C4-2B (cell line): ENCODE data around the gene RIMKLB.
"Not testable (repeated sequence)": the region's sequence is repeated elsewhere in the genome, so short reads cannot be mapped to it uniquely, and the experiment has no call there.

Source experiments
- H3K27ac ChIP-seq: fragments of 450-650 bp; 2 replicates; pipeline ENCODE4 v1.5.1; 2017
- ZFX ChIP-seq: fragments of 450-650 bp; IDR thresholded peaks from 2 replicates; pipeline ENCODE4 v1.6.1; 2017
- TF ChIP-seq, protein P1 (sequence below): fragments of 450-650 bp; conservative IDR thresholded peaks from 2 replicates; pipeline ENCODE4 v1.5.1; 2017; ENCODE audit warnings: mild to moderate bottlenecking

The RIMKLB gene

DNA sequence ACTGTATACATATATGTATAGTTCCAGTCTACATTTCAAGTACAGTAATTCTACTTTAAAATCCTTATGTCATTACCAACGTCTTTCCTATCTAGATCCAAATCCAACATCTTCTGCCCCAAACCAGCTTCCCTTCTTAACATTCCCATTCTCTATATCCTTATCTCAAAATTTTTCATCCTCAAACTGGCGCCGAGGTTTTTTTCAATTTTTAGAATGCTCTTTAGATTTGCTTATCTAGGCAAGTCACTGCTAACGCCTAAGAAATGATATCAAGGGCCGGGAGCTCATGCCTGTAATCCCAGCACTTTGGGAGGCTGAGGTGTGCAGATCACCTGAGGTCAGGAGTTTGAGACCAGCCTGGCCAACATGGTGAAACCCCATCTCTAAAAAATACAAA is 48.3 kb downstream of the RIMKLB start:
- H3K27ac ChIP-seq: no peak overlapping the region
- TF ChIP-seq, protein P1, sequence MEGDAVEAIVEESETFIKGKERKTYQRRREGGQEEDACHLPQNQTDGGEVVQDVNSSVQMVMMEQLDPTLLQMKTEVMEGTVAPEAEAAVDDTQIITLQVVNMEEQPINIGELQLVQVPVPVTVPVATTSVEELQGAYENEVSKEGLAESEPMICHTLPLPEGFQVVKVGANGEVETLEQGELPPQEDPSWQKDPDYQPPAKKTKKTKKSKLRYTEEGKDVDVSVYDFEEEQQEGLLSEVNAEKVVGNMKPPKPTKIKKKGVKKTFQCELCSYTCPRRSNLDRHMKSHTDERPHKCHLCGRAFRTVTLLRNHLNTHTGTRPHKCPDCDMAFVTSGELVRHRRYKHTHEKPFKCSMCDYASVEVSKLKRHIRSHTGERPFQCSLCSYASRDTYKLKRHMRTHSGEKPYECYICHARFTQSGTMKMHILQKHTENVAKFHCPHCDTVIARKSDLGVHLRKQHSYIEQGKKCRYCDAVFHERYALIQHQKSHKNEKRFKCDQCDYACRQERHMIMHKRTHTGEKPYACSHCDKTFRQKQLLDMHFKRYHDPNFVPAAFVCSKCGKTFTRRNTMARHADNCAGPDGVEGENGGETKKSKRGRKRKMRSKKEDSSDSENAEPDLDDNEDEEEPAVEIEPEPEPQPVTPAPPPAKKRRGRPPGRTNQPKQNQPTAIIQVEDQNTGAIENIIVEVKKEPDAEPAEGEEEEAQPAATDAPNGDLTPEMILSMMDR: no peak
- no peak for TF ChIP-seq ZFX

GRCh38 chr12:8760076-8760475 is 62.3 kb downstream of the RIMKLB start:
- not testable (repeated sequence) for H3K27ac ChIP-seq

DNA sequence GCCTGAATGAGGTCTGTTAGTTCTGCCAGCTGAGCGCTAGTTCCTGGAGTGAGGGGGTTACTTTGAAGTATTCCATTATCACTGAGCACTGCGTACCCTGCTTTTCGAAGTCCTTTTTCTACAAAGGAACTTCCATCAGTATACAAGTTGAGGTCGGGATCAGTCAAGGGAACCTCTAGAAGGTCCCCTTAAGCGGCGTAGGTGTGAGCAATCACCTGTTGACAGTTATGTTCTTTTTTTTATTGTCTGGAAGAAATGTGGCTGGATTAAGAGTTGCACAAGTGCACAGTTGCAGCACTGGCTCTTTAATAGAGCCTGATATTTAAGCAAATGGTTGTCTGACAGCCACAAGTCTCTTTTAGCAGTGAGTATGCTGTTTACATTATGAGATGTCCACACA is 64.9 kb downstream of the RIMKLB start:
- not testable (repeated sequence) for H3K27ac ChIP-seq

- H3K27ac ChIP-seq: not testable (repeated sequence)
These were observed 68.3 kb downstream of the RIMKLB start for GRCh38 chr12:8766121-8766520.

DNA sequence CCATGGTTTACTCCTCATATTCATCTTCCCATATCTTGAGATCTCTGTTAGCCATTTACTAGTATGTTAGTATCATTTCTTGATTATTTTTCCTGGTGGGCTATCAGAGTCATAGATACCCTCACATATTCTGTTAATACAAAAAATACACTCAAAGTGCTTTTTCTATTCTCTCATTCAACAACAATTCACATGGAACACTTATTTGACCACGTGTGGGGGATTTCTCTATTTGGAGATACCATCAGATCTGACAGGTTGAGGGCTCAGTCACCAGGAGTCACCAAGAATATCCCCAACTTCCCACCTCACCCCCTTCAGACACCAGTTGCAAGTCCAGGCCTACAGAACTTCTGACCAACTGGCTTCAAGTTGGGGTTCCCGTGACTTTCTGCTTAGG is 72.7 kb downstream of the RIMKLB start:
- H3K27ac ChIP-seq: no peak overlapping the region
- TF ChIP-seq, protein P1: no peak
- TF ChIP-seq ZFX: no peak

GRCh38 chr12:8771072-8771471 is 73.3 kb downstream of the RIMKLB start:
- H3K27ac ChIP-seq: no peak overlapping the region
- no peak for TF ChIP-seq ZFX
- TF ChIP-seq, protein P1: no peak

DNA sequence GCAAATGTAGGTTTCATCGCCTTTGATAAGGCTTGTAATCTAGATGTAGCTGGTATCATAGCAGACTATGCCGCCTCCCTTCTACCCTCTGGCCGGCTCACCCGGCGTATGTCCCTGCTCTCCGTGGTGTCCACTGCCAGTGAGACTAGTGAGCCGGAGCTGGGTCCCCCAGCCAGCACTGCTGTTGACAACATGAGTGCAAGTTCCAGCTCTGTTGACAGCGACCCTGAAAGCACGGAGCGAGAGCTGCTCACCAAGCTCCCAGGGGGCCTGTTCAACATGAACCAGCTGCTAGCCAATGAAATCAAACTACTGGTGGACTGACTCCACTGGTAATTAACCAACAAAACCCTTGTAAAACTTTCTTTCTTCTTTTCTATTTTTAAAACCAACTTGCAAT is 75.7 kb downstream of the RIMKLB start:
- H3K27ac ChIP-seq: no peak overlapping the region
- TF ChIP-seq ZFX: no peak

GRCh38 chr12:8779281-8779680 is 81.5 kb downstream of the RIMKLB start:
- TF ChIP-seq ZFX: no peak
- TF ChIP-seq, protein P1: no peak
- H3K27ac ChIP-seq: no peak overlapping the region

DNA sequence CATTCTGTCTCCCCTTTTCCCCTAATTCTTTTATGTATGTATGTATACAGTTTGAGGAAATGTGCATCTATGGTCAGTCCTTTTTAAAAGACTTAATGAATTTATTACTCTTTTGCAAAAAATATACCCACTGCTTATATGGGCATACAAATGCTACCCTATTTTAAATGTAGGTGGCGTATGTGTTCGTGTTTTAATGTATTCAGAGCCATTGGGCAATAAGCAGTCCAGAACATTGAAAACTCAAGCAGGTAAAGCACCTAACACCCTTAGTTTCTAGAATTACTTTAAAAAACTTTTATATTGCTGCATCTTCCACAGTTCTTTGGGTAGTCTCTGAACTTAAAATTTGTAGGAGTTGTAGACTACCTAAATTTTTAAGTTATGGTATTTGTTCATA is 82.1 kb downstream of the RIMKLB start:
- no peak for TF ChIP-seq ZFX
- no peak overlapping the region for H3K27ac ChIP-seq

DNA sequence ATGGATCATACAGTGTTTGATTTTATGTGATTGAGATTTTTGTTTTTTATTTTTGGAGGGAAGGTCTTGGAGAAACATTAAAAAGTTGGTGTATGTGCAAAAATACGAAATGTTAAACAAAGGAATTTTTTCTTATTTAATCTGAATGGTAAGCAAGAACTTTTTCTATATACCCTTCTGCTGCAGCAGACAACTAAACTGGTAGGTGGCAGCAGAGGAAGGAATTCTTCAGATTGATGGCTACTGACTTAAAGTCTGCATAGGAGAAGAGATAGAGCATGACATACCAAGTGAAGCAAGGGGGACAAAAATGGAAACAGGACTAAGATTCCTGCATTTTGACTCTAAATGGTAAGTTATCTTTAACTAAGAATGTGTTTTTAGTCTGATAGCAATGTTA is 82.6 kb downstream of the RIMKLB start:
- no peak overlapping the region for H3K27ac ChIP-seq
- no peak for TF ChIP-seq ZFX
- TF ChIP-seq, protein P1: peak; percentile 64
